Activated CD4-positive, CD25-positive, alpha-beta regulatory T cell treated with anti-CD3 and anti-CD28 coated beads, Interleukin-2, amount 50 U/mL, for 16 hours (primary cell): ENCODE data around the gene ASXL1.

Source experiments
- DNase-seq: peaks from one replicate; pipeline ENCODE4 v3.0.0-alpha.2; 2020; ENCODE audit warnings: low read depth, low spot score

Gene ASXL1

DNA sequence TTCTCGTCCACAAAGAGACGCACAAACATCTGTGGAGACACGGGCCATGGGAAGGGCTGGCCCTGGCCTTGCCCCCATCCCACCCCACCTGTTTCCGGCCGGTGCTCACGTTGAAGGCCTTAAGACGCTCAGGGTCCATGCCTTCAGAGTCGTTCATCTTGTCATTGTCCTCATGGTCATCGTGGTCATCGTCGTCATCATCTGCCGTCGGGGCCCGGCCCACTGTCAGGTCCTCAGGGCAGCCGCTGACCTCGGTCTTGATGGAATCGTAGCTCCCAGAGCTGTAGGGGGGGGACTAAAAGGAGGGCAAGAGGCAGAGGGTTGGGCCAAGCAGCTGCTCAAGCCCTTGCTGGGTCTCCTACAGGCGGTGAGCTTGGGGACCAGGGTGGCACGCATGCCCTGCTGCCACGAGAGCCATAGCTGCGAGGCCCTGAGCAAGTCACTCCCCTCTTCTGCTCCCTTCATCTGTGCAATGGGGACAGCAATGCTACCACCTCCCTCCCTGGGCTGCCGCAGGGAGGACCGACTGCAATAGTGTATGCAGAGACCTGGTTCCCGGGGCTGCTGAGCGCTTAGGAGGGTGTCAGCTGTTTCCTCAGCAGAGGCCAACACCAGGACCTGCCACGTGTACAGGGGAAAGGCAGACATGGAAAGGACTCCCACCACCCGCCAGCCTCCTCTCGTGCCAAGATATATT, 95.5 kb downstream of the ASXL1 start:
- no peak for DNase-seq

- no peak for DNase-seq
Observed at GRCh38 chr20:32454164-32455145, 96.3 kb downstream of the ASXL1 start.

- no peak for DNase-seq
Observed at GRCh38 chr20:32455171-32455900, 97.2 kb downstream of the ASXL1 start.

DNA sequence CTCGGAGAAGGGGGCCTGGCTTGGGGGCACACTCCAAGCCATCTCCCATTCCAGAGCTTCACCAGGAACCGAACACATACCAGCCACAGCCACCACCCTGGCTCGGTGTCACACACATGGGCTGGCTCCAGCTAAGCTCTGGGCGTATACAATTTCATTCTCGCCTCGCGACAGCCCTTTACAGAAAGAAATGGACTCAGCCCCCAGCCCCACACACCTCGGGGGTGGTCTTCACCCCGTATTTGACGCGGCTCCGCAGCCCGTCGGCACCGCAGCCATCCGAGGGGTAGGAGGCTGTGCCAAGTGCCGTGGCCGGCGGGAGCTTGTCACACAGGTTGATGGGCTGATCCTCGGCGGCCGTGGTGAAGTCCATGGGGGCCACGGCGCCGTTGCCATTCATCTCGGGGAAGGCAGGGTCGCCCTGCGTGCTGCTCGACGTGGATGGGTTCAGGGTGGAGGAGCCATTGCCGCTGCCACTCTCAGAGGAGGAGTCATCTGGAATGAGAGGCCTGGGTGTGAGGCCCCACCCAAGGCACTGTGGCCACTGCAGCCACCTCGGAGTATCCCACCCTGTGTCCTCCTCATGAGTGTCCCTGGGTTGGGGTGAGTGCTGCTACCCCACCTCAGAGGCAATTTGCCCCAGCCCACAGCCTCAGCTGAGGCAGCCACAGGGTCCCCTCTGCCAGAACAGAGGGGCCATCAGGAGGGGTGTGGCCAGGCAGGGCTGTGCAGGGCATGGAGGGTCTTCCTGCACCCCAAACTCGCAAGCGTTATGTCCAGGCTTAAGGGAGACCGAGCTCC, 98.0 kb downstream of the ASXL1 start:
- DNase-seq, result no peak

DNA sequence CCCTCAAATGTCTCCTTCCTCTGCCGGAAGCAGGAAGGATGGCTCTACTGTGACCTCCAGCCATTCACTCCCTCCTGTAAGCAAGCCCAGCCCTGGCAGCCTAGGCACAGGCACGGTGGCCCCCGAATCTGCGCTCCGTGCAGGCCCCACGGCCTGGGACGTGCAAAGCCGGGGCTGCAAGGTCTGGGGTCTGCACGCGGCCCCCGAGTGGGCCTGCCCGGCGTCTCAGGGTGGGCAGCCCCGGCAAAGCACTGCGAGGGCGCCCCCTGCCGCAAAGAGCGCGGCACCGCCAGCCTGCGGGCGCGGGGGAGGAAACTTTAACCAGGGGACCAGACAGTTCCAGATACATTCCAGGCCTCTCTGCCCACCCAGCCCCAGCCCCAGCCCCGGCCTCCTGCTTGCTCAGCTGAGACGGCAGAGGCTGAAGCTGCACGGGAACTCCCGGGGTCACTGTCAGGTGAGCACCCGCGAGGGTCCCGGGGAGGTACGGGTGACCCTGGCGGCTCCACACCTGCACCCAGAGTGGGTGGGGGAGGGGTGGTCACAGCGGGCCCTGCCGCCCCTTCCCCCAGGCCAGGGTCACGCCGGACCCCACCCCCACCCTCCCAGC, 98.8 kb downstream of the ASXL1 start:
- no peak for DNase-seq

- DNase-seq, result no peak
Observed at GRCh38 chr20:32457479-32457986, 99.4 kb downstream of the ASXL1 start.

DNA sequence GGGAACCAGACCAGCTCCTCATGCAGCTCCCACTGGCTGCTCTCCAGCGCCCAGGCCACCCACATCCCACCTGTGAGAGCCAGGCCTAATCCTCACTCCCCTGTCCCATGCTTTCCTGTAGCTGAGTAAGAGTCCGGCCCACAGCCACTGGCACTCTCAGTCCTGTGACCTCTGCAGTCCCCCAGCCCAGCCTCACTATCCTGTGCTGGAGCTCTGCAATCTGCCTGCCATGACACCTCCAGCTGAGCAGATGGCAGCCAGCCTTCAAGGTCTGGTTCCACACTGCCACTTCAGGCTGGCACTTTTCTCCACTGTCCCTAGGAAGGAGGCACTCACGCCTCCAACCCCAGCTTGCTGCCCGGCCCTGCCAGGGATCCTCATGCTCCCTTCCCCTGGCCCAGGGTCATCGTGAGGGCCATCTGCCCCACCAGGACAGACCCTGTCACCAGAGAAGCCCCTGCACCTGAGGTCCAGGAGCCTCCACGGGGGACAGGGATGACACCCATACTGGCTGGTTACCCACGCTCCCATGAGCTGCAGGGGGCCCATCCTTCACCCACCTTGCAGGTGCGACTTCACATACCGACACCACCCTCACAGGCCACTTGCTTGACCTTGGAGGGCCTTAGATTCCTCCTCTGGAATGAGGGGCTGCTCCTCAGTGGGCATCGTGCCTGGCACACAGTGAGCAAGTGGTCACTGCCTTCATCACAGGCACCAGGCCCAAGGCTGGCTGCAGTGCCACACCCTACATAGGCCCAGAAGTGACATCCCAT, 100.1 kb downstream of the ASXL1 start:
- DNase-seq, result no peak

DNA sequence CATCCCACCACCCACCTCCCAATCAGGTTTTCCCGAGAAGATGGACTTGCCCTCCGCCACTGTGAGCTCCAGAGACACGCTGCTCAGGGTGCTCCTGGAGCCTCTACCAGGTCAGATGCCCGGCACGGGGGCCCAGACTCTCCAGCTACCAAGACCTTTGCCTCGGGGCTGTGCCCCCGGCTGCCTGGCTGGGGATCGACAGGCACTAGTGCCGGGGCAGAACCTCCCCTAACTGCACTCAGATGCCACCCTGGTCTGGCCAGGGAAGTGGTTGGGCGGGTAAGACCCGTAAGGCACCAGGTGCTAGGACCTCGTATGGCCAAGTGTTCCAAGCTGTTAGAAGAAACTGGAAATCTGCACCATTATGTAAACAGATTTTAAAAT, 100.7 kb downstream of the ASXL1 start:
- no peak for DNase-seq

GRCh38 chr20:32460231-32460630, 102.1 kb downstream of the ASXL1 start:
- no peak for DNase-seq

GRCh38 chr20:32460683-32461320, 102.7 kb downstream of the ASXL1 start:
- DNase-seq, result no peak

DNA sequence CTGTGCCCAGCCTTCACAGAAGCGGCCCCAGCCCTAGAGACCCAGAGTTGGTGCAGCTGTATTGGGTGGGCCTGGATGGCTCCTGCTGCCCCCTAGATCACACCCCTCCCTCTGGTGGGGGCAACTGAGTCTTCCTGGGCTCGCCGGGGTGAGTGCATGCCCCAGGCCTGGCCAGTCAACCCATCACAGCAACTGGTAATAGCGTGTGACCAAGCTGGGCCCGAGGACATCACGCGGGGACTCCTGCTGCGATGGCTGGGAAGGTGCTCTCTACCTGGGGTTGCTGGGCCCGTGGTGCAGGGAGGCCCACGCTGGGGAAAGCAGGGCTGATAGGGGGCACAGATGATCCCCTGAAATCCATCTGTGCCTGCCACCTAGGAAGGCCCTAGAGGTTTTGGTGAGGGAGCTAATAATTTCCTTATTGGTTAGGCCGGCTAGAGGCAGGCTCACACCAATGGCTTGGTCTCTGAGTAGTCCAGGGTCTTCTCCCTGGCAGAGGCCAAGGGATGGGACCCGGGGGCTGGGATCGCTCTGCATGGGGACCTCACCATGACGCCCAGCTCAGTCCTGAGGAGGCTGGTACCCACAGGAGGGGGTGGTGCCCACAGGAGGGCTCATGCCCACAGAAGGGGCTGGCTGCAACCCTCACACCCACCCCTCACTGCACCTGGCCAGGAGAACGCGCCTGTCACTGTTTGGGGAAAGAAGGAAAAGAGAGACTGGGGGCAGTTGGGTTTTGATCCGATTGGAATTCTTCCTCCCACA, 103.9 kb downstream of the ASXL1 start:
- DNase-seq, result no peak

GRCh38 chr20:32462900-32463641, 104.9 kb downstream of the ASXL1 start:
- DNase-seq, result no peak

DNA sequence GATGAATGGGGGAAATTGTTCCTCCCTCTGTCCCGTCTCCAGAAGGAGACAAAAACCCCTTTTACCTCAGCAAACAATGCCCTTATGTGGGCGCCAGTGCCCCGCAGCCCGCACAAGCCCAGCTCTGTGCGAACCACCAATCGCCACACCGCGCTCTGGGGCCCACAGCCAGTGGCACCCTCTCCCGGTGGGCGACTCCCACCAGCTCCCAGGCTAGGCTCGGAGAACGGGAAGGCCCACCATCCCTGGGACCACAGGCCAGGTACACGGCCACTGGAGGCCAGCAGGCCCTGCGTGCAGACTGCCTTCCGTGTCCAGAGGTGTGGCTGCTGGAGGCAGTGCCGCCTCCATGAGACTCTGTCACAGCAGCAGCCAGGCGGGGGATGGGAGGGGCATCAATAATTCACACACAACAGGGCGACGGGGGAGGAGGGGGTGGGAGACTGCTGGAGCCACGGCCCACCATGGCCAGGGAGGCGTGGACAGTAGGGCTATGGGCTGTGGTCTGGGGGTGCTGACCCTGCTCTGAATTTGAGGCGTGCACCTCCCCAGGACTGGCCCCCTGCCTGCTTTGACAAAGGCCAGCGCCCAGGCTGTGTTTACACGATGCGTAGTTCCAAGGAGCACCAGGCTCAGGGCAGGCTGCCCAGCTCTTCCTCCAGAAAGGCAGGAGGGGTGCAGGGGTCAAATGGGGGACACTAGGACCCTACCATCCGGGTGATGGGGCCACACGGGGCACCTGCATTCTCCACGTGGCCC, 105.7 kb downstream of the ASXL1 start:
- no peak for DNase-seq

DNA sequence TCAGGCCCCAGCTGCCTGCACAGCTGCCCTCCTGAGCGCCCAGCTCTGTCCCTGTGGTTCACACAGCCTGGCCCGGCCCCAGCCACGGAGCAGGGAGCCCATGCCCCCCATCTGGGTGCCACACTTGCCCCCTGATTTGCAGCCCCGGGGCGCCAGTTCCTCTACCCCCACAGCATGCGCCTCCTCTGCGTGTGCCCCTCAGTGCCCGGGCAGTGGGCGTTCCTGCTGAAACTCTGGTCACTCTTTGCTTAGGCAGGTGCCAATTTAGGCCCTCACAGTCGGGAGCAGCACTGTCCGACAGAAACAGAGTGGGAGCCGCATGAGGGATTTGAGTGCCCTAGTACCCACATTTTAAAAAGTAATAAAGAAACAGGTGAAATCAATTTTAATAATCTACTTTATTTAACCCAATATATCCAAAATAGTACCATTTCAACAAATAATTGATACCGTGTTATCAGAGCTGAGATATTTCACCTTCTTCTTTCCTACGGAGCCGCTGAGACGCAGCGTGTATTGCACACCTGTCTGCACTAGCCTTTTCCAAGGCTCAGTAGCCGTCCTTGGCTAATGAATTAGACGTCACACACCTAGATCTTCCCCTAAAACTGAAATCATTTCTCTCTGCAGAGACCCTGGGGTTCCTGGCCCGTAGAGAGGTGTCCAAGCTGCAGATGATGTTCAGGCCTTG, 106.4 kb downstream of the ASXL1 start:
- no peak for DNase-seq

GRCh38 chr20:32465092-32465900, 107.2 kb downstream of the ASXL1 start:
- DNase-seq, result no peak
